ENCODE data around the gene MED27.

DNA sequence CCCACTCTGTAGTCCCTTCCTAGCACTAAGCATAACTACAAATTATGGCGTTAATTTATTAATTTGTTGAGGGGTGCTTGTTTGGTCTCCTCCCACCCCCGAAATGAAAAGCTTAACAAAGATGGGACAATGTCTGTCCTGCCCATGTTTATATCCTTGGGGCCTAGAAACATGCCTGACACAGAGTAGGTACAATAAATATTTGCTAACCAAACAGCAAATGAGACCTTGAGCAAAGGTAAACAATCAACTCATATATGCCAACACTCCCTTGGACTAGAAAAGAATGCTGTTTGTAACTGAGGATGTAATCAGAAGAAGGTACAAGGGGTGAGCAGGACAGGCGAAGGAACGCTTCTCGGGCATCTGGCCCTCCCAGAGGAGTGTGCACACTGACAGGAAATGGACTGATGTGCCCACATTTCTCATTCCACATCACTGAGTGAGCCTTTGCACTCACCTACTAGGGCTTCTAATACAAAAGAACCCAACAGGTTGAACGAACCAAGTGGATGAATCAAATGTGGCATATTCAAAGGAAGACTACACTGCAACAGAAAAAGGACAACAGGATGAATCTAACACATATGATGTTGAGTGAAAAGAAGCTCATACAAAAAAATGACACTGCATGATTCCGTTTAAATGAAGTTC lies 66.8 kb downstream of the MED27 start:
- no peak for TF ChIP-seq POLR2A (IDR thresholded peaks at IDR 0.05)
- TF ChIP-seq, protein P1, sequence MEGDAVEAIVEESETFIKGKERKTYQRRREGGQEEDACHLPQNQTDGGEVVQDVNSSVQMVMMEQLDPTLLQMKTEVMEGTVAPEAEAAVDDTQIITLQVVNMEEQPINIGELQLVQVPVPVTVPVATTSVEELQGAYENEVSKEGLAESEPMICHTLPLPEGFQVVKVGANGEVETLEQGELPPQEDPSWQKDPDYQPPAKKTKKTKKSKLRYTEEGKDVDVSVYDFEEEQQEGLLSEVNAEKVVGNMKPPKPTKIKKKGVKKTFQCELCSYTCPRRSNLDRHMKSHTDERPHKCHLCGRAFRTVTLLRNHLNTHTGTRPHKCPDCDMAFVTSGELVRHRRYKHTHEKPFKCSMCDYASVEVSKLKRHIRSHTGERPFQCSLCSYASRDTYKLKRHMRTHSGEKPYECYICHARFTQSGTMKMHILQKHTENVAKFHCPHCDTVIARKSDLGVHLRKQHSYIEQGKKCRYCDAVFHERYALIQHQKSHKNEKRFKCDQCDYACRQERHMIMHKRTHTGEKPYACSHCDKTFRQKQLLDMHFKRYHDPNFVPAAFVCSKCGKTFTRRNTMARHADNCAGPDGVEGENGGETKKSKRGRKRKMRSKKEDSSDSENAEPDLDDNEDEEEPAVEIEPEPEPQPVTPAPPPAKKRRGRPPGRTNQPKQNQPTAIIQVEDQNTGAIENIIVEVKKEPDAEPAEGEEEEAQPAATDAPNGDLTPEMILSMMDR (IDR thresholded peaks at IDR 0.05) = no peak
- TF ChIP-seq POLR2AphosphoS5 (IDR thresholded peaks at IDR 0.05) = no peak
- no peak for TF ChIP-seq EP300 (IDR thresholded peaks at IDR 0.05)

Measured in sigmoid colon (tissue), 4 donors.